HCT116 (cell line): ENCODE data around the gene ZNF154. TPM values are rescaled to one million over a fixed set of nuclear protein-coding genes. Genes with fewer than 3 reads are reported as not detected.

ENCODE experiments used
- ATAC-seq: fragments of 200-7000 bp; cut with Tn5 transposase; 2 replicates; pipeline ENCODE4 v1.9.1; 2020; ENCODE audit warnings: mild to moderate bottlenecking, moderate library complexity
- BruUV-seq: library from RNA; stranded (reverse); fragments of 400-500 nt; replicated peaks from 2 replicates; lab custom pipeline; 2021; lab: Mats Ljungman, UMichigan
- CTCF ChIA-PET: fragments of 300-600 bp; sonication (Branson Sonifier 250); formaldehyde crosslinking; loops from one replicate; lab custom pipeline; 2021; ENCODE audit warnings: antibody characterized with exemption; lab: Charles Lee
- POLR2A ChIA-PET: fragments of 300-600, 350-600 bp; sonication (Branson Sonifier 250); formaldehyde crosslinking; loops from one replicate; lab custom pipeline; 2021; ENCODE audit warnings: antibody characterized with exemption; lab: Charles Lee
- RAD21 ChIA-PET, 2 experiments: fragments of 300-600 bp; sonication (Branson Sonifier 250); formaldehyde crosslinking; loops; one replicate each; lab custom pipeline; 2023; ENCODE audit warnings: low total read pairs in 2 of 2; ENCODE audit not compliant: uncharacterized antibody in 2 of 2, unreplicated experiment in 2 of 2, low non-redundant PET in 1 of 2; lab: Charles Lee
- DNase-seq: peaks from one replicate; pipeline ENCODE4 v3.0.0-alpha.2; 2010; ENCODE audit warnings: low read depth, low spot score
- H2AFZ ChIP-seq: fragments of 200-600 bp; shearing (Covaris generic), sonication (generic); 2 replicates; pipeline ENCODE4 v1.6.1; 2017; ENCODE audit warnings: low read depth, mixed run types, mixed read lengths, antibody characterized with exemption, low read length; ENCODE audit not compliant: poor library complexity, severe bottlenecking
- H3K27ac ChIP-seq: 2 replicates; pipeline ENCODE4 v1.5.1; 2012; ENCODE audit warnings: low read depth, low read length
- H3K27me3 ChIP-seq: fragments of 200-600 bp; sonication (generic); 2 replicates; pipeline ENCODE4 v1.6.1; 2016; ENCODE audit warnings: mixed run types, low read length, mixed read lengths; ENCODE audit not compliant: insufficient read depth
- H3K36me3 ChIP-seq, 2 experiments: fragments of 200-500 bp in 1 of 2; fragments of 200-600 bp in 1 of 2; sonication (Bioruptor generic) in 1 of 2; sonication (generic) in 1 of 2; 2 replicates each; pipeline versions ENCODE4 v1.5.1 to v1.6.1; 2014 to 2016; ENCODE audit warnings: low read length in 2 of 2, inconsistent platforms in 1 of 2, mixed read lengths in 1 of 2, mixed run types in 1 of 2; ENCODE audit not compliant: insufficient read depth in 2 of 2, control insufficient read depth in 1 of 2
- H3K4me1 ChIP-seq, 2 experiments: fragments of 200-600 bp in 1 of 2; sonication (generic) in 1 of 2; 2 replicates each; pipeline versions ENCODE4 v1.5.1 to v1.6.1; 2012 to 2017; ENCODE audit warnings: low read length in 2 of 2, inconsistent platforms in 1 of 2, mild to moderate bottlenecking in 1 of 2, mixed read lengths in 1 of 2, mixed run types in 1 of 2, moderate library complexity in 1 of 2; ENCODE audit not compliant: insufficient read depth in 2 of 2, control insufficient read depth in 1 of 2
- H3K4me2 ChIP-seq: fragments of 200-600 bp; sonication (generic); 2 replicates; pipeline ENCODE4 v1.6.1; 2017; ENCODE audit warnings: mixed run types, low read length, mixed read lengths
- H3K4me3 ChIP-seq, 2 experiments: fragments of 200-600 bp in 1 of 2; sonication (generic) in 1 of 2; replicated peaks in 1 of 2; 2 replicates each; pipeline ENCODE4 v1.5.1; 2011 to 2016; ENCODE audit warnings: low read length in 2 of 2, control low read depth in 1 of 2, low read depth in 1 of 2, mild to moderate bottlenecking in 1 of 2, mixed read lengths in 1 of 2, mixed run types in 1 of 2
- H3K79me2 ChIP-seq: fragments of 200-600 bp; sonication (generic); 2 replicates; pipeline ENCODE4 v1.6.1; 2017; ENCODE audit warnings: mild to moderate bottlenecking, mixed run types, low read length, moderate library complexity, mixed read lengths; ENCODE audit not compliant: insufficient read depth
- H3K9ac ChIP-seq: fragments of 200-600 bp; sonication (generic); 2 replicates; pipeline ENCODE4 v1.6.1; 2016; ENCODE audit warnings: low read length, mixed read lengths
- H3K9me2 ChIP-seq: fragments of 200-600 bp; sonication (generic), shearing (Covaris generic); 2 replicates; pipeline ENCODE4 v1.6.1; 2017; ENCODE audit warnings: mixed run types, mild to moderate bottlenecking, moderate library complexity; ENCODE audit not compliant: insufficient read depth
- H3K9me3 ChIP-seq, 2 experiments: fragments of 200-500 bp in 1 of 2; fragments of 200-600 bp in 1 of 2; sonication (Bioruptor generic) in 1 of 2; sonication (generic) in 1 of 2; 2 replicates each; pipeline ENCODE4 v1.6.1; 2014 to 2017; ENCODE audit warnings: low read length in 2 of 2, mixed read lengths in 2 of 2, inconsistent platforms in 1 of 2, low read depth in 1 of 2, mild to moderate bottlenecking in 1 of 2, mixed run types in 1 of 2, moderate library complexity in 1 of 2; ENCODE audit not compliant: control insufficient read depth in 1 of 2, insufficient read depth in 1 of 2
- H4K20me1 ChIP-seq: fragments of 200-600 bp; sonication (generic), shearing (Covaris generic); 2 replicates; pipeline ENCODE4 v1.6.1; 2017; ENCODE audit warnings: mixed run types, mild to moderate bottlenecking, moderate library complexity; ENCODE audit not compliant: insufficient read depth
- CBX3 ChIP-seq: IDR thresholded peaks from 2 replicates; pipeline ENCODE4 v1.6.1; 2012; ENCODE audit warnings: low read depth
- CTCF ChIP-seq, 3 experiments: fragments of 200-600 bp in 1 of 3; sonication (generic) in 1 of 3; IDR thresholded peaks in 2 of 3; conservative IDR thresholded peaks in 1 of 3; 2 replicates each; pipeline ENCODE4 v1.5.1; 2012 to 2017; ENCODE audit warnings: low read depth in 2 of 3, low read length in 2 of 3, antibody characterized with exemption in 1 of 3, borderline replicate concordance in 1 of 3, control low read depth in 1 of 3, mild to moderate bottlenecking in 1 of 3, mixed read lengths in 1 of 3, mixed run types in 1 of 3, moderate library complexity in 1 of 3; ENCODE audit not compliant: insufficient read depth in 1 of 3
- EGR1 ChIP-seq: IDR thresholded peaks from 2 replicates; pipeline ENCODE4 v1.6.1; 2012; ENCODE audit warnings: low read depth
- ELF1 ChIP-seq: IDR thresholded peaks from 2 replicates; pipeline ENCODE4 v1.6.1; 2012; ENCODE audit warnings: low read depth, borderline replicate concordance
- EZH2 ChIP-seq: fragments of 200-600 bp; sonication (generic); IDR thresholded peaks from 2 replicates; pipeline ENCODE4 v1.6.1; 2017; ENCODE audit warnings: antibody characterized with exemption, mixed run types
- EZH2phosphoT487 ChIP-seq: fragments of 200-600 bp; IDR thresholded peaks from 2 replicates; pipeline ENCODE4 v1.6.1; 2018; ENCODE audit warnings: antibody characterized with exemption, borderline replicate concordance
- FOSL1 ChIP-seq: IDR thresholded peaks from 2 replicates; pipeline ENCODE4 v1.6.1; 2012; ENCODE audit warnings: low read depth
- POLR2A ChIP-seq: IDR thresholded peaks from 2 replicates; pipeline ENCODE4 v1.7.0; 2011; ENCODE audit warnings: borderline replicate concordance; ENCODE audit not compliant: insufficient read depth, insufficient read length; ENCODE audit errors: extremely low read depth
- POLR2AphosphoS5 ChIP-seq: IDR thresholded peaks from 2 replicates; pipeline ENCODE4 v1.6.1; 2011; ENCODE audit warnings: mild to moderate bottlenecking, low read depth, low read length, moderate library complexity
- RAD21 ChIP-seq: IDR thresholded peaks from 2 replicates; pipeline ENCODE4 v1.6.1; 2012; ENCODE audit warnings: low read depth, mild to moderate bottlenecking
- SIN3A ChIP-seq: IDR thresholded peaks from 2 replicates; pipeline ENCODE4 v1.6.1; 2012; ENCODE audit warnings: low read depth
- SP1 ChIP-seq: IDR thresholded peaks from 2 replicates; pipeline ENCODE4 v1.6.1; 2012; ENCODE audit warnings: low read depth
- SRF ChIP-seq: IDR thresholded peaks from 2 replicates; pipeline ENCODE4 v1.6.1; 2012; ENCODE audit warnings: low read depth
- TCF7L2 ChIP-seq: IDR thresholded peaks from 2 replicates; pipeline ENCODE4 v1.7.0; 2011; ENCODE audit warnings: borderline replicate concordance, inconsistent platforms; ENCODE audit not compliant: insufficient read depth, insufficient read length; ENCODE audit errors: extremely low read depth
- ZBTB33 ChIP-seq: IDR thresholded peaks from 2 replicates; pipeline ENCODE4 v1.6.1; 2011; ENCODE audit warnings: mild to moderate bottlenecking, low read length, moderate library complexity; ENCODE audit not compliant: insufficient replicate concordance; ENCODE audit errors: extremely low read depth
- ZFX ChIP-seq: fragments of 450-650 bp; IDR thresholded peaks from 2 replicates; pipeline ENCODE4 v1.6.1; 2017
- ZNF274 ChIP-seq: fragments of 200-500 bp; sonication (Bioruptor generic); IDR thresholded peaks from 2 replicates; pipeline ENCODE4 v1.6.1; 2014; ENCODE audit warnings: mild to moderate bottlenecking, low read depth, low read length, inconsistent platforms
- intact Hi-C: fragments of 100-400 bp; cut with micrococcal nuclease; formaldehyde crosslinking; loops from 2 replicates; pipeline ENCODE4 v1.10.0; 2022
- total RNA-seq: library from RNA; stranded (reverse); gene quantifications from one replicate; pipeline ENCODE4 v1.2.1, GENCODE V29; 2021; ENCODE audit not compliant: unreplicated experiment
- TF ChIP-seq, protein P1 (sequence below): IDR thresholded peaks from 2 replicates; pipeline ENCODE4 v1.6.1; 2012

The ZNF154 gene
- total RNA-seq, 1 experiment from 2014 or later = 0.10 TPM

- peaks cover 48 to 57% of the 10 kb centered on the region in 2 experiments; a peak in 3 of 4 replicates for H3K9me3 ChIP-seq
Measured at GRCh38 chr19:57688011-57688763, 20.8 kb downstream of the ZNF154 start.

More at GRCh38 chr19:57688011-57688763, 20.8 kb downstream of the ZNF154 start:
- Histone ChIP-seq H3K27ac (no peak overlapping the region), H4K20me1 (no peaks in the 10 kb centered on the region), H3K36me3 (peaks cover 19 to 70% of the 10 kb centered on the region in 2 experiments), H2AFZ (no peak overlapping the region), H3K4me1 (no peaks in the 10 kb centered on the region), H3K9me2 (no peaks in the 10 kb centered on the region), H3K79me2 (peaks cover 74% of the 10 kb centered on the region), H3K4me2 (no peak overlapping the region), H3K27me3 (no peaks in the 10 kb centered on the region), H3K4me3 (no peak overlapping the region), H3K9ac (no peak overlapping the region)
- RAD21 ChIA-PET = no interaction called here
- BruUV-seq = no TSS peak
- intact Hi-C loops = no loop called here
- DNase-seq = no peak
- ATAC-seq = no peak
- CTCF ChIA-PET = no interaction called here
- TF ChIP-seq ZNF274 (no peak), SRF (no peak), POLR2A (no peak), EGR1 (no peak), CBX3 (no peak), EZH2phosphoT487 (no peak), ZFX (no peak), FOSL1 (no peak), ELF1 (no peak), TCF7L2 (no peak), RAD21 (no peak), ZBTB33 (no peak), SP1 (no peak), POLR2AphosphoS5 (no peak), EZH2 (no peak), SIN3A (no peak), CTCF (IDR thresholded peaks at IDR 0.05 in 2 of 3, conservative IDR thresholded peaks at IDR 0.05 in 1 of 3; ENCODE audit: borderline replicate concordance in 1 of 3, insufficient read depth in 1 of 3, low read depth in 2 of 3, low read length in 2 of 3) (no peak)
- TF ChIP-seq, protein P1, sequence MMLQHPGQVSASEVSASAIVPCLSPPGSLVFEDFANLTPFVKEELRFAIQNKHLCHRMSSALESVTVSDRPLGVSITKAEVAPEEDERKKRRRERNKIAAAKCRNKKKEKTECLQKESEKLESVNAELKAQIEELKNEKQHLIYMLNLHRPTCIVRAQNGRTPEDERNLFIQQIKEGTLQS = no peak
- POLR2A ChIA-PET = no interaction called here
